MCF 10A (cell line): Measurements from ENCODE around the gene PRRX1. TPM values are rescaled to one million over a fixed set of nuclear protein-coding genes. Genes with fewer than 3 reads are reported as not detected.

Experiments
- BruUV-seq: library from RNA; stranded (reverse); fragments of 400-500 nt; replicated peaks from 2 replicates; lab custom pipeline; 2021; lab: Mats Ljungman, UMichigan
- CTCF ChIA-PET: fragments of 300-600 bp; sonication (Branson Sonifier 250); formaldehyde crosslinking; extraction: SDS; loops from one replicate; lab custom pipeline; 2021; ENCODE audit warnings: antibody characterized with exemption, inconsistent platforms; lab: Yijun Ruan, JAX
- POLR2A ChIA-PET: fragments of 300-600, 350-650 bp; sonication (Branson Sonifier 250); formaldehyde crosslinking; extraction: SDS; loops from one replicate; lab custom pipeline; 2020; ENCODE audit warnings: antibody characterized with exemption, inconsistent platforms; lab: Yijun Ruan, JAX
- DNase-seq: peaks from one replicate; pipeline ENCODE4 v3.0.0-alpha.2; 2018; ENCODE audit not compliant: unreplicated experiment
- H3K27ac Mint-ChIP-seq: one replicate; pipeline ENCODE4 v1.8.0; 2022; ENCODE audit warnings: mild to moderate bottlenecking, low read depth, mixed read lengths; ENCODE audit not compliant: unreplicated experiment
- H3K27me3 Mint-ChIP-seq: one replicate; pipeline ENCODE4 v1.8.0; 2022; ENCODE audit warnings: mixed read lengths; ENCODE audit not compliant: insufficient read depth, unreplicated experiment
- H3K36me3 Mint-ChIP-seq: one replicate; pipeline ENCODE4 v1.8.0; 2022; ENCODE audit warnings: mild to moderate bottlenecking, moderate library complexity, mixed read lengths; ENCODE audit not compliant: insufficient read depth, unreplicated experiment
- H3K4me1 Mint-ChIP-seq: one replicate; pipeline ENCODE4 v1.8.0; 2022; ENCODE audit warnings: mixed read lengths; ENCODE audit not compliant: insufficient read depth, unreplicated experiment
- H3K4me3 Mint-ChIP-seq: one replicate; pipeline ENCODE4 v1.8.0; 2022; ENCODE audit warnings: mild to moderate bottlenecking, moderate library complexity, mixed read lengths; ENCODE audit not compliant: unreplicated experiment
- H3K9me3 Mint-ChIP-seq: one replicate; pipeline ENCODE4 v1.8.0; 2022; ENCODE audit warnings: mixed read lengths; ENCODE audit not compliant: unreplicated experiment
- CTCF ChIP-seq: fragments of 200-600 bp; IDR thresholded peaks from one replicate; pipeline ENCODE4 v1.8.0; 2022; ENCODE audit warnings: antibody characterized with exemption, mild to moderate bottlenecking; ENCODE audit not compliant: unreplicated experiment
- intact Hi-C: fragments of 100-400 bp; cut with micrococcal nuclease; formaldehyde crosslinking; loops from 2 replicates; pipeline ENCODE4 v1.14.1; 2022
- total RNA-seq: library from RNA; stranded (reverse); gene quantifications from 2 replicates; pipeline ENCODE4 v1.2.3, GENCODE V29; 2022

PRRX1 gene
- total RNA-seq, 1 experiment from 2014 or later, result not detected

GRCh38 chr1:170686291-170686690, 22.4 kb downstream of the PRRX1 start:
- Mint-ChIP-seq H3K4me3 (no peak overlapping the region), H3K36me3 (no peaks in the 10 kb centered on the region), H3K4me1 (peaks cover 8% of the 10 kb centered on the region), H3K9me3 (no peaks in the 10 kb centered on the region), H3K27me3 (no peaks in the 10 kb centered on the region), H3K27ac (no peak overlapping the region)
- ChIA-PET CTCF (interaction anchor here (0.5 to 1.5 kb wide), 6 partner anchors 37 to 993 kb away, joined by 3 to 6 read pairs (median 3); no protein-coding TSS in a partner anchor), POLR2A (no interaction called here)
- BruUV-seq, result no TSS peak
- intact Hi-C loops, result loop anchor here (5.0 kb wide), 1 partner anchor 154 kb away; the partner anchor contains the start of gene GORAB
- no peak for DNase-seq
- TF ChIP-seq CTCF, result no peak

- ChIA-PET POLR2A (no interaction called here), CTCF (interaction anchor here (4.4 kb wide), 1 partner anchor 242 kb away, joined by 24 read pairs; no protein-coding TSS in a partner anchor)
- no peaks in the 10 kb centered on the region for H3K36me3 Mint-ChIP-seq
- no peak overlapping the region for H3K4me3 Mint-ChIP-seq
- DNase-seq, result no peak
- TF ChIP-seq CTCF, result no peak
- H3K9me3 Mint-ChIP-seq, result peaks cover 4% of the 10 kb centered on the region
- H3K27me3 Mint-ChIP-seq, result no peaks in the 10 kb centered on the region
- no peak overlapping the region for H3K27ac Mint-ChIP-seq
- intact Hi-C loops, result loop anchor here (5.0 kb wide), 1 partner anchor 155 kb away; the partner anchor contains the start of gene GORAB
- no TSS peak for BruUV-seq
- H3K4me1 Mint-ChIP-seq, result peaks cover 8% of the 10 kb centered on the region
These were observed 23.7 kb downstream of the PRRX1 start for GRCh38 chr1:170687621-170688020.

GRCh38 chr1:170691258-170691657, 27.3 kb downstream of the PRRX1 start:
- Mint-ChIP-seq H3K4me3 (no peak overlapping the region), H3K4me1 (peaks cover 15% of the 10 kb centered on the region), H3K27me3 (no peaks in the 10 kb centered on the region), H3K27ac (peak overlapping the region; percentile 1), H3K36me3 (no peaks in the 10 kb centered on the region), H3K9me3 (peaks cover 7% of the 10 kb centered on the region)
- ChIA-PET CTCF (interaction anchor here (1.3 to 4.4 kb wide), 5 partner anchors 15 to 238 kb away, joined by 3 to 26 read pairs (median 7); no protein-coding TSS in a partner anchor), POLR2A (no interaction called here)
- DNase-seq, result no peak
- TF ChIP-seq CTCF, result no peak
- no TSS peak for BruUV-seq
- intact Hi-C loops, result loop anchor here (2.0 kb wide), 1 partner anchor 192 kb away; no protein-coding TSS in a partner anchor

GRCh38 chr1:170692866-170693575, 29.1 kb downstream of the PRRX1 start:
- no peak for TF ChIP-seq CTCF
- no peaks in the 10 kb centered on the region for H3K27me3 Mint-ChIP-seq
- intact Hi-C loops, result no loop called here
- no TSS peak for BruUV-seq
- H3K36me3 Mint-ChIP-seq, result no peaks in the 10 kb centered on the region
- no peak overlapping the region for H3K27ac Mint-ChIP-seq
- peak; percentile 35 for DNase-seq
- peaks cover 21% of the 10 kb centered on the region for H3K4me1 Mint-ChIP-seq
- H3K9me3 Mint-ChIP-seq, result peaks cover 7% of the 10 kb centered on the region
- CTCF ChIA-PET, result interaction anchor here (0.6 to 1.2 kb wide), 4 partner anchors 9 to 696 kb away, joined by 3 to 4 read pairs (median 3); no protein-coding TSS in a partner anchor
- POLR2A ChIA-PET, result no interaction called here
- no peak overlapping the region for H3K4me3 Mint-ChIP-seq
